Bronchial epithelial cell (primary cell): ENCODE data around the gene NR1D1. TPM values are rescaled to one million over a fixed set of nuclear protein-coding genes. Genes with fewer than 3 reads are reported as not detected.
A peak's percentile ranks its signal among the peaks of the same experiment; 100 is the strongest.

Experiments
- DNase-seq: peaks from one replicate; pipeline ENCODE4 v3.0.0-alpha.2; 2010; ENCODE audit warnings: low read depth
- FAIRE-seq: peaks from 2 replicates; lab custom pipeline; 2011; peaks lifted over from hg19 to GRCh38; lab: Jason Lieb, UNC
- H3K27me3 ChIP-seq: 2 replicates; pipeline ENCODE4 v1.5.1; 2011; ENCODE audit warnings: low read length; ENCODE audit not compliant: control insufficient read depth, insufficient read depth
- H3K36me3 ChIP-seq: 2 replicates; pipeline ENCODE4 v1.5.1; 2011; ENCODE audit warnings: low read length; ENCODE audit not compliant: control insufficient read depth, insufficient read depth
- H3K4me3 ChIP-seq: 2 replicates; pipeline ENCODE4 v1.5.1; 2011; ENCODE audit warnings: mild to moderate bottlenecking, low read depth, low read length, control low read depth
- total RNA-seq: library from RNA; depleted of rRNA; stranded (reverse); fragments of >200 nt; gene quantifications from 2 replicates; pipeline ENCODE4 v1.2.1, GENCODE V29; 2014
- TF ChIP-seq, protein P1 (sequence below): IDR thresholded peaks from 2 replicates; pipeline ENCODE4 v1.5.1; 2011; ENCODE audit warnings: mild to moderate bottlenecking, moderate library complexity, low read length, control low read depth, inconsistent platforms; ENCODE audit not compliant: insufficient read depth, severe bottlenecking

NR1D1 gene
- total RNA-seq, 1 donor from 2014 or later: 0.79 TPM

GRCh38 chr17:40063901-40064531 lies 36.4 kb downstream of the NR1D1 start:
- TF ChIP-seq, protein P1, sequence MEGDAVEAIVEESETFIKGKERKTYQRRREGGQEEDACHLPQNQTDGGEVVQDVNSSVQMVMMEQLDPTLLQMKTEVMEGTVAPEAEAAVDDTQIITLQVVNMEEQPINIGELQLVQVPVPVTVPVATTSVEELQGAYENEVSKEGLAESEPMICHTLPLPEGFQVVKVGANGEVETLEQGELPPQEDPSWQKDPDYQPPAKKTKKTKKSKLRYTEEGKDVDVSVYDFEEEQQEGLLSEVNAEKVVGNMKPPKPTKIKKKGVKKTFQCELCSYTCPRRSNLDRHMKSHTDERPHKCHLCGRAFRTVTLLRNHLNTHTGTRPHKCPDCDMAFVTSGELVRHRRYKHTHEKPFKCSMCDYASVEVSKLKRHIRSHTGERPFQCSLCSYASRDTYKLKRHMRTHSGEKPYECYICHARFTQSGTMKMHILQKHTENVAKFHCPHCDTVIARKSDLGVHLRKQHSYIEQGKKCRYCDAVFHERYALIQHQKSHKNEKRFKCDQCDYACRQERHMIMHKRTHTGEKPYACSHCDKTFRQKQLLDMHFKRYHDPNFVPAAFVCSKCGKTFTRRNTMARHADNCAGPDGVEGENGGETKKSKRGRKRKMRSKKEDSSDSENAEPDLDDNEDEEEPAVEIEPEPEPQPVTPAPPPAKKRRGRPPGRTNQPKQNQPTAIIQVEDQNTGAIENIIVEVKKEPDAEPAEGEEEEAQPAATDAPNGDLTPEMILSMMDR: no peak
- Histone ChIP-seq H3K4me3 (no peak overlapping the region), H3K36me3 (no peaks in the 10 kb centered on the region), H3K27me3 (peaks cover 2% of the 10 kb centered on the region)
- no peak for DNase-seq
- no peak for FAIRE-seq

- FAIRE-seq (no peak), DNase-seq (no peak)
- peak overlapping the region; percentile 71 for H3K4me3 ChIP-seq
- peaks cover 2% of the 10 kb centered on the region for H3K27me3 ChIP-seq
- no peaks in the 10 kb centered on the region for H3K36me3 ChIP-seq
- TF ChIP-seq, protein P1: no peak
Observed at GRCh38 chr17:40063187-40063771, 37.1 kb downstream of the NR1D1 start.

- no peaks in the 10 kb centered on the region for H3K36me3 ChIP-seq
- peak within 1 kb of the TSS; percentile 71 for H3K4me3 ChIP-seq
- no peak for FAIRE-seq
- peaks cover 2% of the 10 kb centered on the region for H3K27me3 ChIP-seq
- TF ChIP-seq, protein P1: peak; percentile 13
- DNase-seq: no peak
Observed at GRCh38 chr17:40062329-40063186, 37.8 kb downstream of the NR1D1 start, which contains the start of gene THRA. TSS of gene THRA (plus strand) at chr17:40062965. CDS start at chr17:40074489, 11,524 bp downstream.

- Histone ChIP-seq H3K27me3 (peaks cover 2% of the 10 kb centered on the region), H3K36me3 (no peaks in the 10 kb centered on the region), H3K4me3 (no peak overlapping the region)
- DNase-seq (no peak), FAIRE-seq (no peak)
- TF ChIP-seq, protein P1: no peak
Observed at GRCh38 chr17:40061609-40062038, 38.8 kb downstream of the NR1D1 start.

DNA sequence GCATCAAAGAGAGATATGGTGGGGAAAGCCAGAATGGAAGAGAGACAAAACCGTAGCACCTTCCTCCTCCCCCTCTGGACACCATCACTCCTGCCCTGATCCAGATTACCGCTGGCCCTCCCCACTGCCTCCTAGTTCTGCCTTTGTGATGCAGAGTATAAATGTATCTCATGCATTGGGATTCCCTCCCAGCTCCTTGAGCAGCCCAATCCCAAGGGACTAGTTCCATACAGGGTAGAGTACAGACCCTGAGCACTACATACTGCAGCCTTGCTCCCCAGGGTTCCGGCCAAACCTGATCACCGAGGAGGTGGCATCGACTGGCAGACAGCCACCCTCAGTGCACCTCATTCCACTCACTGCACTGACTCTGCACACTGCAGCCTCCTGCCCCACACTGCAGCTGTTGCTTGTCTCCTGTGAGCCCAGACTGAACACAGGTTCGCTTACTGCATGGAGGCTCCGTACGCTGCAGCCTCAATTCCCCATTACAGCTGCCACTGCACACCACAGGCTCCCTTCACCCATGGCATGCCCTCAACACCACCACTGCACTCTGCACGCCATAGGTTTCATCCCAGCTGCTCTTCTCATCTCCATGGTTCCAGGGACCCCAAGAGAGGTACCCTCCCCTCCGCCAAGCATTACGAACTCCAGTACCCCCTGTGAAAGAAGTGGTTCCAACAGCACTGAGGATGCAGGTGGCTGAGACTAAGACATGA lies 39.3 kb downstream of the NR1D1 start:
- TF ChIP-seq, protein P1: no peak

More for the DNA sequence above, 39.3 kb downstream of the NR1D1 start:
- DNase-seq: no peak
- Histone ChIP-seq H3K36me3 (no peaks in the 10 kb centered on the region), H3K4me3 (no peak overlapping the region), H3K27me3 (peaks cover 2% of the 10 kb centered on the region)
- no peak for FAIRE-seq
